HepG2 (cell line): ENCODE data around the gene VAMP8. TPM values are rescaled to one million over a fixed set of nuclear protein-coding genes. Genes with fewer than 3 reads are reported as not detected.
A peak's percentile ranks its signal among the peaks of the same experiment; 100 is the strongest.

ENCODE experiments used
- ATF7-NPFF ChIP-seq: sonication (generic); formaldehyde crosslinking; IDR thresholded peaks from 2 replicates; pipeline ENCODE4 v1.8.1; 2023; ENCODE audit warnings: mild to moderate bottlenecking, low read depth, missing genetic modification reagents, moderate library complexity
- BATF2 ChIP-seq: sonication (generic); formaldehyde crosslinking; IDR thresholded peaks from 2 replicates; pipeline ENCODE4 v1.8.0; 2022; ENCODE audit warnings: mild to moderate bottlenecking, missing genetic modification reagents, moderate library complexity
- CEBPB ChIP-seq: IDR thresholded peaks from 2 replicates; pipeline ENCODE4 v1.6.1; 2011; ENCODE audit warnings: low read depth, low read length, improper control_type of control experiment, borderline replicate concordance
- E2F1 ChIP-seq: sonication (generic); formaldehyde crosslinking; IDR thresholded peaks from 2 replicates; pipeline ENCODE4 v1.5.0; 2020; ENCODE audit warnings: missing genetic modification reagents
- HIVEP1 ChIP-seq: sonication (generic); formaldehyde crosslinking; IDR thresholded peaks from 2 replicates; pipeline ENCODE4 v1.4.0; 2020; ENCODE audit warnings: mild to moderate bottlenecking, missing genetic modification reagents
- HOXA7 ChIP-seq: sonication (generic); formaldehyde crosslinking; IDR thresholded peaks from 2 replicates; pipeline ENCODE4 v1.8.1; 2022; ENCODE audit warnings: mild to moderate bottlenecking, missing genetic modification reagents, moderate library complexity
- RERE ChIP-seq: IDR thresholded peaks from 2 replicates; pipeline ENCODE4 v1.6.1; 2016; ENCODE audit warnings: low read depth, missing genetic modification reagents, missing compliant biosample characterization
- SNRNP70 ChIP-seq: fragments of 200-400 bp; formaldehyde crosslinking; IDR thresholded peaks from 2 replicates; pipeline ENCODE4 v1.6.1; 2017; ENCODE audit warnings: mild to moderate bottlenecking, low read depth, low read length, moderate library complexity
- ZFY ChIP-seq: sonication (generic); formaldehyde crosslinking; IDR thresholded peaks from 2 replicates; pipeline ENCODE4 v1.4.0; 2020; ENCODE audit warnings: missing genetic modification reagents
- ZHX1 ChIP-seq: sonication (generic); formaldehyde crosslinking; IDR thresholded peaks from 2 replicates; pipeline ENCODE4 v1.8.1; 2022; ENCODE audit warnings: low read depth, mild to moderate bottlenecking, missing genetic modification reagents
- ZNF616 ChIP-seq: sonication (generic); formaldehyde crosslinking; IDR thresholded peaks from 2 replicates; pipeline ENCODE4 v1.5.0; 2020; ENCODE audit warnings: low read depth, mild to moderate bottlenecking, missing genetic modification reagents
- ZNF670 ChIP-seq: sonication (generic); formaldehyde crosslinking; IDR thresholded peaks from 2 replicates; pipeline ENCODE4 v1.8.0; 2022; ENCODE audit warnings: mild to moderate bottlenecking, missing genetic modification reagents, borderline replicate concordance
- ZNF850 ChIP-seq: sonication (generic); formaldehyde crosslinking; conservative IDR thresholded peaks from 2 replicates; pipeline ENCODE4 v1.9.0; 2021; ENCODE audit warnings: mild to moderate bottlenecking, missing genetic modification reagents
- ZUFSP ChIP-seq: sonication (generic); formaldehyde crosslinking; IDR thresholded peaks from 2 replicates; pipeline ENCODE4 v1.9.0; 2021; ENCODE audit warnings: missing genetic modification reagents, mild to moderate bottlenecking, borderline replicate concordance
- polyA plus RNA-seq, 8 experiments: library from polyadenylated mRNA; depleted of rRNA in 3 of 8; stranded (reverse) in 7 of 8; unstranded in 1 of 8; fragments of >200 nt; fragmentation: Illumina TruSeq in 4 of 8; extraction: Trizol in 4 of 8; gene quantifications; 2 replicates each; pipeline versions ENCODE4 v1.2.1 to v1.2.3, GENCODE V29; 2011 to 2016; ENCODE audit warnings: low read depth in 4 of 8, missing spikeins in 1 of 8, mixed read lengths in 1 of 8; ENCODE audit not compliant: insufficient read depth in 1 of 8
- total RNA-seq, 5 experiments: library from RNA; depleted of rRNA; stranded (reverse); fragments of >200 nt; fragmentation: Illumina TruSeq; extraction: Trizol; gene quantifications; 2 replicates each; pipeline ENCODE4 v1.2.3, GENCODE V29; 2016; ENCODE audit warnings: low read depth in 1 of 5

The VAMP8 gene
- total and polyA plus RNA-seq, 2 of the 13 experiments (the other 11 are each of a cell fraction or from before 2014, with no cell fraction given): 83.3 to 157 TPM

GRCh38 chr2:85602476-85603234, 25.3 kb downstream of the VAMP8 start, which contains the start of gene TMEM150A (continued):
- TF ChIP-seq ZNF616 (CRISPR knock-in tag): 0 out of 2 replicates have a peak, but pooled peaks have one; percentile 38
- no peak for TF ChIP-seq E2F1
- peak; percentile 29; the same call in 1 of the 2 replicates for TF ChIP-seq CEBPB
- TF ChIP-seq SNRNP70: no peak
- peak; percentile 75; the same call in 1 of the 2 replicates for TF ChIP-seq ZNF850 (CRISPR knock-in tag)
- TF ChIP-seq ZUFSP (CRISPR knock-in tag): no peak
- TF ChIP-seq ATF7-NPFF (CRISPR knock-in tag): peak; percentile 89
- peak; percentile 85 for TF ChIP-seq HIVEP1
- TF ChIP-seq ZHX1 (CRISPR knock-in tag): 0 out of 2 replicates have a peak, but pooled peaks have one; percentile 14
- TF ChIP-seq ZNF670 (CRISPR knock-in tag): peak; percentile 90
- TF ChIP-seq BATF2 (CRISPR knock-in tag): no peak
- TF ChIP-seq HOXA7 (CRISPR knock-in tag): no peak
- TF ChIP-seq ZFY (CRISPR knock-in tag): peak; percentile 97
- 0 out of 2 replicates have a peak, but pooled peaks have one; percentile 14 for TF ChIP-seq RERE
